ENCODE measurements around the gene MOB1A. TPM values are rescaled to one million over a fixed set of nuclear protein-coding genes. Genes with fewer than 3 reads are reported as not detected.

Gene MOB1A
- total RNA-seq, 1 experiment from 2014 or later: 95.1 TPM

GRCh38 chr2:74105413-74105812, 73.3 kb downstream of the MOB1A start:
- Histone ChIP-seq H2AFZ (ENCODE audit: low read length) (no peak overlapping the region), H2BK15ac (ENCODE audit: low read depth, low read length) (no peak overlapping the region), H3T11ph (ENCODE audit: low read length) (no peak overlapping the region), H3K9ac (ENCODE audit: extremely low read depth, insufficient read length, low read length) (no peak overlapping the region), H4K91ac (ENCODE audit: insufficient read length, low read depth, low read length) (no peak overlapping the region), H3K23ac (ENCODE audit: insufficient read length, low read depth, low read length) (no peak overlapping the region), H3K27me3 (ENCODE audit: insufficient read depth, low read length) (no peaks in the 10 kb centered on the region), H4K5ac (ENCODE audit: insufficient read length, low read depth, low read length) (no peak overlapping the region), H3K18ac (ENCODE audit: insufficient read length, low read depth, low read length) (no peak overlapping the region), H3K4me1 (ENCODE audit: insufficient read depth, low read length) (no peaks in the 10 kb centered on the region; the same call in 1 of the 2 replicates), H3K23me2 (ENCODE audit: insufficient read length, low read depth, low read length, poor library complexity, severe bottlenecking) (no peaks in the 10 kb centered on the region), H3K4me2 (ENCODE audit: insufficient read depth, insufficient read length, low read length) (no peak overlapping the region), H3K14ac (ENCODE audit: insufficient read depth, low read length) (no peak overlapping the region), H3K79me2 (ENCODE audit: insufficient read depth, low read length) (no peaks in the 10 kb centered on the region), H3K27ac (ENCODE audit: insufficient read length, low read depth, low read length) (no peak overlapping the region), H4K20me1 (ENCODE audit: control insufficient read depth, insufficient read depth, insufficient read length) (no peaks in the 10 kb centered on the region), H2BK5ac (ENCODE audit: insufficient read length, low read length) (no peak overlapping the region), H2BK120ac (ENCODE audit: low read depth, low read length, poor library complexity, severe bottlenecking) (no peak overlapping the region), H2AK5ac (ENCODE audit: insufficient read length, low read length) (no peak overlapping the region), H4K8ac (replicated peaks; ENCODE audit: insufficient read length, low read depth, low read length) (no peak overlapping the region), H3K4ac (ENCODE audit: low read depth, low read length) (no peak overlapping the region), H2BK20ac (ENCODE audit: low read depth, low read length, poor library complexity, severe bottlenecking) (no peak overlapping the region), H3K9me3 (ENCODE audit: control insufficient read depth, low read depth, low read length) (no peaks in the 10 kb centered on the region), H2BK12ac (ENCODE audit: insufficient read length, low read depth, low read length) (no peak overlapping the region), H3K56ac (ENCODE audit: insufficient read length, low read depth, low read length) (no peak overlapping the region), H3K79me1 (ENCODE audit: insufficient read depth, low read depth, low read length, poor library complexity, severe bottlenecking) (no peaks in the 10 kb centered on the region)
- peaks cover 25 to 27% of the 10 kb centered on the region in 2 experiments for H3K4me1 Mint-ChIP-seq
- 0 out of 3 replicates have a peak, but pooled peaks have one; percentile 7 for TF ChIP-seq CTCF (conservative IDR thresholded peaks at IDR 0.05)
- H3K9me3 Mint-ChIP-seq: no peaks in the 10 kb centered on the region
- peaks cover 9 to 20% (median 16%) of the 10 kb centered on the region in 3 experiments; a peak in 5 of 7 replicates for H3K36me3 Mint-ChIP-seq (ENCODE audit: insufficient read depth in 1 of 3, low read depth in 3 of 3)
- H3K27me3 Mint-ChIP-seq (ENCODE audit: low read depth): no peaks in the 10 kb centered on the region
- no CpG with 5 or more reads among the region's 8 CpGs for WGBS (ENCODE audit: extremely low coverage, insufficient read length, low lambda C conversion rate)
- DNase-seq: peak; percentile 27
- no peak overlapping the region for H3K4me3 Mint-ChIP-seq
- no peak overlapping the region for H3K27ac Mint-ChIP-seq

Measured in H9 (cell line).